Activated naive CD8-positive, alpha-beta T cell treated with anti-CD3 and anti-CD28 coated beads, Interleukin-2, amount 10 ng/mL, durations not matched to agents 7 days and 5 days (primary cell): Measurements from ENCODE around the gene MTUS2. TPM values are rescaled to one million over a fixed set of nuclear protein-coding genes. Genes with fewer than 3 reads are reported as not detected.
"Not testable (repeated sequence)": the region's sequence is repeated elsewhere in the genome, so short reads cannot be mapped to it uniquely, and the experiment has no call there.

Experiments used
- ATAC-seq: fragments of 150-1000 bp; cut with Tn5 transposase; one replicate; pipeline ENCODE4 v1.10.0; 2021; ENCODE audit warnings: low read depth, moderate library complexity
- POLR2A ChIA-PET: fragments of 350-600 bp; sonication (Branson Sonifier 250); formaldehyde crosslinking; loops from one replicate; lab custom pipeline; 2021; ENCODE audit warnings: antibody characterized with exemption; lab: Charles Lee
- DNase-seq: peaks from one replicate; pipeline ENCODE4 v3.0.0; 2021
- H3K27ac Mint-ChIP-seq: one replicate; pipeline ENCODE4 v1.8.0; 2022; ENCODE audit warnings: mild to moderate bottlenecking, mixed read lengths
- H3K27me3 Mint-ChIP-seq: one replicate; pipeline ENCODE4 v1.8.0; 2022; ENCODE audit warnings: mild to moderate bottlenecking, moderate library complexity, mixed read lengths
- H3K36me3 Mint-ChIP-seq: one replicate; pipeline ENCODE4 v1.8.0; 2021; ENCODE audit warnings: mild to moderate bottlenecking, mixed read lengths
- H3K4me1 Mint-ChIP-seq: one replicate; pipeline ENCODE4 v1.8.0; 2021; ENCODE audit warnings: mixed read lengths
- H3K4me3 Mint-ChIP-seq: one replicate; pipeline ENCODE4 v1.8.0; 2022; ENCODE audit warnings: mild to moderate bottlenecking, moderate library complexity, mixed read lengths
- H3K9me3 Mint-ChIP-seq: one replicate; pipeline ENCODE4 v1.8.0; 2021; ENCODE audit warnings: mixed read lengths
- total RNA-seq, 2 experiments: library from RNA; stranded (reverse); gene quantifications; one replicate each; pipeline ENCODE4 v1.2.3, GENCODE V29; 2021

The MTUS2 gene
- total RNA-seq, 2 experiments from 2014 or later: not detected

GRCh38 chr13:28990378-28990777, 170.2 kb downstream of the MTUS2 start:
- H3K36me3 Mint-ChIP-seq, H3K4me3 Mint-ChIP-seq, ATAC-seq, DNase-seq, H3K9me3 Mint-ChIP-seq, H3K4me1 Mint-ChIP-seq, POLR2A ChIA-PET, H3K27ac Mint-ChIP-seq, H3K27me3 Mint-ChIP-seq: not testable (repeated sequence)

DNA sequence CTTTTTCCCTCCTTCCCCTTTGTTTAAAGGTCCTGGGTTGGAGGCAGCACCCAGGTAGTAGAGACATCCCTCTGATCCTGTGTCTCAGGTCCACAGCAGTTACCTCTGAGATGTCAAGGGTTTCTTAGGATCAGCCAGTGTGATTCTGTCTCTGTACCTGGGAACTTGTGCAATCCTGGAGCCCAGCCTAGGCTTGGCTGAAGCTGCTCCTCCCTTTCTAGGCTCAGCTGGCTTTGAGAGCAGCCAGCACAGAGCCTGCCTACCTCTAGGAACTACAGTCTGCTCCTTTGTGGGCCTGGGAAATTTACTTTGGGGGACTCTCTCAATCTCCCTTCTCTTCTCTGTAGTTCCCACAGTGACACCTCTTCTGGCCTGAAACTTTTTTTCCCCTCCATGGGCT, 171.6 kb downstream of the MTUS2 start:
- H3K9me3 Mint-ChIP-seq: peaks cover 7% of the 10 kb centered on the region

DNA sequence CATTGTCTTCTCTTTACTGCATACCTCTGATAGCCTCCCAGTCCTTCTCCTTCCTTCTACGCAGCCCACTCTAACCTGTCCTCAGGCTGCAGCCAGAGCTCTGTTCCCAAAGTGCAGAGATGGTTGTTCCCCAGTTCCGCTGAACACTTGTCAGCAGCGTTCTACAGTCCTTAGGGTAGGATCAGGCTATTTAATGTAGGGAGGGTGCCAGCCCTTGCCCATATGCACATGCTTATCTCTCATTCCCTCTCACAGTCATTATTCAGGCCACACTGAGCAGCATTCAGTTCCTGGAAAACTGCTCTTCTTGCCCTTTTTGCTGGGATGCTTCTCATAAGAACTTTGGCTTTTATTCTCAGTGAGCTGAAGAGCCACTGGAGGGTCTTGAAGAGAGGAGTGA, 180.7 kb downstream of the MTUS2 start:
- ATAC-seq: no peak
- Mint-ChIP-seq H3K27me3 (no peaks in the 10 kb centered on the region), H3K4me3 (no peak overlapping the region), H3K9me3 (peaks cover 2% of the 10 kb centered on the region), H3K27ac (no peak overlapping the region), H3K36me3 (no peaks in the 10 kb centered on the region), H3K4me1 (no peaks in the 10 kb centered on the region)
- DNase-seq: no peak
- POLR2A ChIA-PET: no interaction called here

More for the DNA sequence above, 171.6 kb downstream of the MTUS2 start:
- POLR2A ChIA-PET: no interaction called here
- no peak overlapping the region for H3K27ac Mint-ChIP-seq
- ATAC-seq (no peak), DNase-seq (no peak)
- no peak overlapping the region for H3K4me3 Mint-ChIP-seq
- H3K27me3 Mint-ChIP-seq: no peaks in the 10 kb centered on the region
- no peaks in the 10 kb centered on the region for H3K4me1 Mint-ChIP-seq
- H3K36me3 Mint-ChIP-seq: no peaks in the 10 kb centered on the region

DNA sequence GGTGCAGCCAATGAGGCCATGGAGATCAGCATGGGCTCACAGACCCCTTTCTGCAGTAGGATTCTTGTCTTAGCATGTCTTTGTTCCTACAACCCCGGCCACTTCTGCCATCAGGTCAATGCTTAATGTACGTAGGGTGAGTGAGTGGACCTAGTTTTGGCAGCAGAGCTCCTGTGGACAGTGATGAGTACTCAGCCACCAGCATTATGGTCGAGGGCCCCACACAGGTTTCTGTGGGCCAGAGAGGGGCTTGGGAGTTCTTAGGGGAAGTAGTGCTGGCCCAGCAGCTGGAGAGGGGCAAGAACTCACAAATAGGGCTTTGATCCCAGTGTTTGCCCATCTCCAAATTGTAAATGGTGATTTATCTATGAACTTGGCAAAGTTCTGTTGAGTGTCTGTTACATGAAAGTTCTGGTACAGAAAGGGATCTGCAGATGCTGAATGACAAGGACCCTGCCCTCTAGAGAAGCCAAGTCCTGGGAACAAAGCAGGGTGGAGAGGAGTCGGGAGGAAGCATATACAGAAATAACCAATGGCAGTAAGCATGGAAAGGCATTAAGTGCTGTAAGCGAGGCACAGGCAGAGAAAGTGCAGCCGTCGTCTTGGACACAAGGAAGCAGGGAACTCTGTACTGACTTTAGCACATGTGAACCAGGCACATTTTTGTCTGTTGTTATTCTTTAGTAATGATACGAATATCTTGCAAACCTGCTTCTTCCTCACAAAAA, 185.1 kb downstream of the MTUS2 start:
- no peaks in the 10 kb centered on the region for H3K4me1 Mint-ChIP-seq

DNA sequence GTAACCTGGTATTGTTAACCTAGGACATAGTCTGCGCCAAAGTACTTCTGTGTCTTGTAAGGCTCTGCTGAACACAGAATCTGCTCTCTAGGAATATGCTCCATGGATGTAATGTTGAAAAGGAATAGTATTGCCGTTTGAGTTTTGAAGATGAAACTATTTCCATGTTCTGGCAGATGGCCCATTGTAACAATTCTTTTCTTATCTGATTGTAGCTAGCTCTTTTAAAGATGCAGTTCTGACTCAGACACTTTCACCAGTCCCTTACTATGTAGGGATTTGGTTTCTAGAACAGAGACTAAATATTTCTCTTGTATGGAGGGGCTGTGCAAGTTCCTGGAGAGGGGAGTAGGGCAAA, 185.6 kb downstream of the MTUS2 start:
- H3K27ac Mint-ChIP-seq: no peak overlapping the region
- no peaks in the 10 kb centered on the region for H3K9me3 Mint-ChIP-seq
- H3K27me3 Mint-ChIP-seq: peaks cover 2% of the 10 kb centered on the region
- DNase-seq (no peak), ATAC-seq (no peak)
- H3K36me3 Mint-ChIP-seq: no peaks in the 10 kb centered on the region
- no peak overlapping the region for H3K4me3 Mint-ChIP-seq
- POLR2A ChIA-PET: no interaction called here
- no peaks in the 10 kb centered on the region for H3K4me1 Mint-ChIP-seq

More for the DNA sequence above, 185.1 kb downstream of the MTUS2 start:
- Mint-ChIP-seq H3K27ac (no peak overlapping the region), H3K9me3 (no peaks in the 10 kb centered on the region), H3K27me3 (peaks cover 2% of the 10 kb centered on the region), H3K4me3 (no peak overlapping the region), H3K36me3 (no peaks in the 10 kb centered on the region)
- POLR2A ChIA-PET: no interaction called here
- no peak for ATAC-seq
- no peak for DNase-seq

DNA sequence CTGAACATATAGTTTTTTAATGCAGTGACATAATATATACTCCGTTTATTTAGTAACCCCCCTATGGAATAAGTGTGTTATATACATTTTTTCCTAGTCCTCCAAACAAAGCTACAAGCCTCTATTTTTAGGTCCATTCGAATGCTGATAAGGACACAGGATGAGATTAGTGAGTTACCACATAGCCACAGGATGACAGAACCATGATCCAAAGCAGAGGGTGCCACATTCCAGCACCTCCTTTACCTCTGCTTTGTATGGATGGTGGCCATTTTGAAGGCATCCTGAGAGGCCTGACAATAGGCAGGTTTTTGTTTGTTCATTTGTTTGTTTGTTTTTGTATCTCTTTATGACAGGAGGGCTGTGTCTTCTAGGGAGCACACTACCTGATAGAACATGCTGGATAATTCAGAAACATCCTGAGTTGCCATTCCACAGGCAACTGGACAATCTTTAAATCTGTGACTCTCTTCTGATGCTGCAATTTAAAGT, 186.3 kb downstream of the MTUS2 start:
- Mint-ChIP-seq H3K27ac (no peak overlapping the region), H3K9me3 (no peaks in the 10 kb centered on the region), H3K4me1 (no peaks in the 10 kb centered on the region), H3K27me3 (peaks cover 2% of the 10 kb centered on the region), H3K36me3 (no peaks in the 10 kb centered on the region), H3K4me3 (no peak overlapping the region)
- POLR2A ChIA-PET: no interaction called here
- DNase-seq: no peak
- no peak for ATAC-seq

DNA sequence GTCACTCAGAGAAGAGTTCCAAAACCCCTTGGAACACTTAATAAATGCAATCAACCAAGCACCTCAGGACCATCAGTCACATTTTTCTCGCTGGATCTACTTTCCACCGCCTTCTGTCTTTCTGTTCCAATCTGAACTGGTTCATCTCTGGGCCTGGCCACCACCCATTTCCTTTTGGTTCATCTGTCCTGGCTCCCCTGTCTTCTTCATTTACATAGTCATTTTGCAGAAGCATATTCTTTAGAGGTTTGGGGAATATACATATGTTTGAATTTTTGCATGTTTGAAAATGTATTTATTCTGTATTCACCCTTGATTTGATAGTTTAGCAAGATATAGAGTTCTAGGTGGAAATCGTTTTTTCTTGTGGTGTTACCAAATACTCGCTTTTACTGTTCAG, 188.2 kb downstream of the MTUS2 start:
- POLR2A ChIA-PET: no interaction called here
- Mint-ChIP-seq H3K27ac (no peak overlapping the region), H3K9me3 (no peaks in the 10 kb centered on the region), H3K27me3 (peaks cover 2% of the 10 kb centered on the region), H3K4me3 (no peak overlapping the region), H3K36me3 (no peaks in the 10 kb centered on the region), H3K4me1 (no peaks in the 10 kb centered on the region)
- DNase-seq: no peak
- ATAC-seq: no peak

DNA sequence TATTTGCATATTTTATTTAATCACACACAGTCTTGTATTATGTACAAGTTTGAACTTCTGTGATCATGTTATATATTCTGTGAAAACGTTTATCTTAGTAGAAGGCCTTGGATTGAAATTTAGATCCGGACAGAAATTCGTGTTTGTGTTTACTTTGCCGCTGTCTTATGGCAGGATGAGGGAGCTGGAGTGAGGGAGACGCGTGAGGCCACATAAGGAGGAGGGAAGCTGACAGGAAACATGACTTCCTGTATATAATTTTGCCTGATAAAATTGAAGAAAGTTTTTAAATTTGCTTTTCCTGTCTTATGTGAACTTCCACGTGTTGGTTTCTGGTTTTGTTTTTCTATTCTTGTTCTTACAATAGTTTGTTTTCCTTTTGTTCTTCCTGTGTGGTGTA, 200.2 kb downstream of the MTUS2 start:
- Mint-ChIP-seq H3K4me3 (no peak overlapping the region), H3K36me3 (no peaks in the 10 kb centered on the region), H3K27me3 (no peaks in the 10 kb centered on the region), H3K9me3 (no peaks in the 10 kb centered on the region), H3K27ac (no peak overlapping the region), H3K4me1 (peaks cover 4% of the 10 kb centered on the region)
- POLR2A ChIA-PET: no interaction called here
- no peak for DNase-seq
- ATAC-seq: no peak

DNA sequence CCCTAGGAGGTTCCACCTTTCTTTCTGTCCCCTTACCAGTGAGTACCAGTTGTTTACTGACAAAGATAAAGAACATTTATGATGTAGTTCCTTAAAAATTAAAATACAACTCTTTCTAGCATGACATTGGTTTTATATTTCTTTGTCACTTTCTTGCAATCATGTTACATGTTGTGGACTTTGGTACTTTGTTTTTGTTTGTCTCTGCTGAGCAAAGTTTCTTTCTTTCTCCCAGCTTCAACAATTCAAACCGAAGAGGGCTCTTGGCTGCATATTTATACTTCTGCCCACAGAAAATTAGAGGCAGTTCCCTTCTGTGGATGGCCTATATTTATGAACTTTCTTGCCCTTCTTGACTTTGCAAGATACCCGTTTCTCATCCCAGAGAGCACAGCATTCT, 201.2 kb downstream of the MTUS2 start:
- H3K9me3 Mint-ChIP-seq: peaks cover under 1% of the 10 kb centered on the region
- ATAC-seq: no peak
- H3K4me3 Mint-ChIP-seq: no peak overlapping the region
- H3K36me3 Mint-ChIP-seq: no peaks in the 10 kb centered on the region
- DNase-seq: no peak
- H3K27me3 Mint-ChIP-seq: no peaks in the 10 kb centered on the region
- H3K27ac Mint-ChIP-seq: no peak overlapping the region
- POLR2A ChIA-PET: no interaction called here
- peaks cover 4% of the 10 kb centered on the region for H3K4me1 Mint-ChIP-seq

DNA sequence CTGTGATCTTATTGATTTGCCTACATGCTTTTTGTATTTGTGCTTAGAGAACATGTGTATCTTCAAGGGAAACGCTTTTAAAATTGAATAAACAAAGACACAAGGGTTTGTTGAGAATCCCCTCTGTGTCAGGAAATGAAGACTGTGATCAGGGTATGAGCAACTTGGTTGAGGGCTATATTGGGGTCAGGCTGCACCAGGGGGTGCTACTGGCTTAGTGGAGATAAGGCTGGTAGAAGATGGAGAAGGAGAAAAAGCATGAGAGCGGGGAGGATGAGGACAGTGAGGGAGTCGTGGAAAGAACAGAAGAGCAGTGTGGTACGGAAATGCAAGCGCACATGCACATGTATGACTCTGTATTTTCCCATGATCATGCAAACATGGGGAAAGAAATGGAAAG, 201.6 kb downstream of the MTUS2 start:
- H3K27ac Mint-ChIP-seq: no peak overlapping the region
- POLR2A ChIA-PET: no interaction called here
- H3K27me3 Mint-ChIP-seq: no peaks in the 10 kb centered on the region

GRCh38 chr13:29022410-29022809, 202.3 kb downstream of the MTUS2 start:
- POLR2A ChIA-PET: no interaction called here
- H3K4me3 Mint-ChIP-seq: no peak overlapping the region
- DNase-seq: no peak
- ATAC-seq: no peak
- no peaks in the 10 kb centered on the region for H3K36me3 Mint-ChIP-seq
- H3K27ac Mint-ChIP-seq: no peak overlapping the region
- peaks cover 4% of the 10 kb centered on the region for H3K4me1 Mint-ChIP-seq
- H3K9me3 Mint-ChIP-seq: peaks cover 2% of the 10 kb centered on the region
- no peaks in the 10 kb centered on the region for H3K27me3 Mint-ChIP-seq

More for the DNA sequence above, 201.6 kb downstream of the MTUS2 start:
- DNase-seq: no peak
- Mint-ChIP-seq H3K9me3 (peaks cover 2% of the 10 kb centered on the region), H3K36me3 (no peaks in the 10 kb centered on the region), H3K4me3 (no peak overlapping the region), H3K4me1 (peaks cover 4% of the 10 kb centered on the region)
- ATAC-seq: no peak

GRCh38 chr13:29022968-29023367, 202.8 kb downstream of the MTUS2 start:
- Mint-ChIP-seq H3K27me3 (no peaks in the 10 kb centered on the region), H3K9me3 (peaks cover 2% of the 10 kb centered on the region), H3K27ac (no peak overlapping the region), H3K4me3 (no peak overlapping the region), H3K36me3 (no peaks in the 10 kb centered on the region), H3K4me1 (peaks cover 4% of the 10 kb centered on the region)
- POLR2A ChIA-PET: no interaction called here
- DNase-seq: no peak
- ATAC-seq: no peak

GRCh38 chr13:29024783-29025182, 204.6 kb downstream of the MTUS2 start:
- POLR2A ChIA-PET: no interaction called here
- no peaks in the 10 kb centered on the region for H3K36me3 Mint-ChIP-seq
- no peak overlapping the region for H3K27ac Mint-ChIP-seq
- no peak overlapping the region for H3K4me3 Mint-ChIP-seq
- no peaks in the 10 kb centered on the region for H3K27me3 Mint-ChIP-seq
- peaks cover 4% of the 10 kb centered on the region for H3K9me3 Mint-ChIP-seq
- DNase-seq: no peak
- no peak for ATAC-seq
- H3K4me1 Mint-ChIP-seq: peaks cover 4% of the 10 kb centered on the region

- Mint-ChIP-seq H3K9me3 (peaks cover 4% of the 10 kb centered on the region), H3K27me3 (no peaks in the 10 kb centered on the region), H3K27ac (no peak overlapping the region), H3K4me1 (no peaks in the 10 kb centered on the region), H3K36me3 (no peaks in the 10 kb centered on the region), H3K4me3 (no peak overlapping the region)
- POLR2A ChIA-PET: no interaction called here
- DNase-seq (no peak), ATAC-seq (no peak)
These were observed 208.7 kb downstream of the MTUS2 start for GRCh38 chr13:29028868-29029267.
